ENCODE results near the gene SLC25A41. TPM values are rescaled to one million over a fixed set of nuclear protein-coding genes. Genes with fewer than 3 reads are reported as not detected.

SLC25A41 gene
- total and polyA plus RNA-seq, 2 donors (not counting 1 experiment from before 2014, with no cell fraction given) = 0.30 to 0.48 TPM

GRCh38 chr19:6383188-6383587, 50.4 kb downstream of the SLC25A41 start:
- Histone ChIP-seq H2AFZ (ENCODE audit: insufficient read depth, low read depth, low read length, poor library complexity, severe bottlenecking) (no peak overlapping the region), H3K36me3 (replicated peaks in 1 of 2; ENCODE audit: control extremely low read depth in 1 of 2, control insufficient read depth in 1 of 2, extremely low read depth in 1 of 2, insufficient read depth in 2 of 2, low read length in 1 of 2) (peaks cover 1 to 66% of the 10 kb centered on the region in 2 experiments), H3K27ac (ENCODE audit: low read length in 2 of 2) (no peak overlapping the region), H3K4me1 (ENCODE audit: control insufficient read depth in 2 of 2, insufficient read depth in 2 of 2, low read length in 2 of 2) (no peaks in the 10 kb centered on the region), H3K9me3 (ENCODE audit: control extremely low read depth in 1 of 3, control insufficient read depth in 2 of 3, insufficient read depth in 1 of 3, low read length in 2 of 3) (peaks cover 0 to 18% (median 0%) of the 10 kb centered on the region in 3 donors), H3K9ac (ENCODE audit: low read length) (no peak overlapping the region), H3K4me2 (replicated peaks; ENCODE audit: low read depth, low read length, poor library complexity, severe bottlenecking) (no peak overlapping the region), H3K4me3 (ENCODE audit: control extremely low read depth in 1 of 5, extremely low read depth in 1 of 5, insufficient read depth in 1 of 5, low read depth in 2 of 5, low read length in 4 of 5) (no peak overlapping the region), H3K27me3 (replicated peaks in 1 of 4; ENCODE audit: control extremely low read depth in 1 of 4, control insufficient read depth in 3 of 4, insufficient read depth in 4 of 4, low read length in 3 of 4) (no peaks in the 10 kb centered on the region), H4K20me1 (ENCODE audit: control insufficient read depth, insufficient read depth, low read length, poor library complexity, severe bottlenecking) (no peaks in the 10 kb centered on the region), H3K79me2 (ENCODE audit: control insufficient read depth, insufficient read depth, low read length) (peaks cover under 1% of the 10 kb centered on the region)
- WGBS (ENCODE audit: insufficient coverage) = 98% methylated on average over 19 of the region's 19 CpGs
- TF ChIP-seq CTCF (IDR thresholded peaks at IDR 0.05) (no peak), EZH2 (IDR thresholded peaks at IDR 0.05; ENCODE audit: borderline replicate concordance, insufficient read depth, low read depth, low read length, poor library complexity, severe bottlenecking) (no peak)
- CTCF ChIA-PET = no interaction called here
- Mint-ChIP-seq H3K4me1 (no peaks in the 10 kb centered on the region), H3K27ac (no peak overlapping the region), H3K9me3 (ENCODE audit: insufficient read depth) (peaks cover 3% of the 10 kb centered on the region), H3K27me3 (no peaks in the 10 kb centered on the region), H3K4me3 (no peak overlapping the region)
- ATAC-seq (ENCODE audit: low read depth) = no peak
- intact Hi-C loops (cut with micrococcal nuclease) = no loop called here
- POLR2A ChIA-PET = interaction anchor here (0.5 kb wide), 1 partner anchor 466 kb away, joined by 3 read pairs; no protein-coding TSS in a partner anchor
- DNase-seq = no peak

DNA sequence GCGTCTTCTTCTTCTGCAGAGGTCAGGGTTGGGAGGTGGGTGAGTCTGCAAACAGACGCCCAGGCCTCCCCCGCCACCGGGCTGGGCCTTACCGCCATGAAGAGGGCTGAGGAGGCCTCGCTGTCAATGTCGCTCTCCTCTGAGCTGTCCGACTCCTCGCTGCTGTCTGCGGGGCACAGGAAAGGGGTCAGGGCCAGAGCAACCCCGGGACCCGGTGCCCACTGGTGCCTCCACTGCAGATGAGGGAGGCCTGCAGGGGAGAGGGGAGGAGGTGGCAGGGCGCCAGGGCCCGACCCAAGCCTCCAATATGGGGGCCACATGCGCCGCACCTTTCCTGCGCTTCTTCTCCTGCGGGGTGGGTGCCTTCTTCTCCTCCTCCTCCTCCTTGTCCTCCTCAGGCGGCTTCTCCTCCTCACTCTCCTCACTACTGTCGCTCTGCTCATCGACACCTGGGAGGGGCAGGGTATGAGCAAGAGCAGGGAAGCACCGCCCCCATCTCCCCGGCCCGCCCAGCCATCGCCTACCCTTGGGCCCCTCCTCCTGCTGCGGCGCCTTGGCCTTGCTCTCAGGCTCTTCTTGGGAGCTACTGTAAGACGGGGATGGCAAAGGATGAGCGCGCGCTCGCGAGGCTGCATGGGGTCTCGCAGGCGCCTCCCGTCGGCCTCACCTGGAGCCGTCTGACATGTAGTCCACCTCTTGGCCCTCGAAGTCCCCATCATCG, 52.4 kb downstream of the SLC25A41 start:
- intact Hi-C loops (cut with micrococcal nuclease) = no loop called here
- Histone ChIP-seq H3K4me2 (replicated peaks; ENCODE audit: low read depth, low read length, poor library complexity, severe bottlenecking) (no peak overlapping the region), H3K27ac (ENCODE audit: low read length in 2 of 2) (no peak overlapping the region), H3K9me3 (ENCODE audit: control extremely low read depth in 1 of 3, control insufficient read depth in 2 of 3, insufficient read depth in 1 of 3, low read length in 2 of 3) (peaks cover 0 to 18% (median 0%) of the 10 kb centered on the region in 3 donors), H3K4me1 (ENCODE audit: control insufficient read depth in 2 of 2, insufficient read depth in 2 of 2, low read length in 2 of 2) (no peaks in the 10 kb centered on the region), H3K79me2 (ENCODE audit: control insufficient read depth, insufficient read depth, low read length) (no peaks in the 10 kb centered on the region), H2AFZ (ENCODE audit: insufficient read depth, low read depth, low read length, poor library complexity, severe bottlenecking) (no peak overlapping the region), H4K20me1 (ENCODE audit: control insufficient read depth, insufficient read depth, low read length, poor library complexity, severe bottlenecking) (no peaks in the 10 kb centered on the region), H3K27me3 (replicated peaks in 1 of 4; ENCODE audit: control extremely low read depth in 1 of 4, control insufficient read depth in 3 of 4, insufficient read depth in 4 of 4, low read length in 3 of 4) (no peaks in the 10 kb centered on the region), H3K36me3 (replicated peaks in 1 of 2; ENCODE audit: control extremely low read depth in 1 of 2, control insufficient read depth in 1 of 2, extremely low read depth in 1 of 2, insufficient read depth in 2 of 2, low read length in 1 of 2) (peaks cover 0 to 51% of the 10 kb centered on the region in 2 experiments), H3K4me3 (ENCODE audit: control extremely low read depth in 1 of 5, extremely low read depth in 1 of 5, insufficient read depth in 1 of 5, low read depth in 2 of 5, low read length in 4 of 5) (no peak overlapping the region), H3K9ac (ENCODE audit: low read length) (no peak overlapping the region)
- ChIA-PET POLR2A (no interaction called here), CTCF (no interaction called here)
- WGBS (ENCODE audit: insufficient coverage) = 98% methylated on average over 34 of the region's 40 CpGs
- no peak overlapping the region for H3K27ac Mint-ChIP-seq
- no peak for TF ChIP-seq CTCF (IDR thresholded peaks at IDR 0.05)
- no peaks in the 10 kb centered on the region for H3K4me1 Mint-ChIP-seq
- no peaks in the 10 kb centered on the region for H3K27me3 Mint-ChIP-seq
- peaks cover 3% of the 10 kb centered on the region for H3K9me3 Mint-ChIP-seq (ENCODE audit: insufficient read depth)
- DNase-seq (no peak), ATAC-seq (ENCODE audit: low read depth) (no peak)
- H3K4me3 Mint-ChIP-seq = no peak overlapping the region

Measured in B cell (primary cell).